K562 (cell line): Measurements from ENCODE around the gene ARSK. TPM values are rescaled to one million over a fixed set of nuclear protein-coding genes. Genes with fewer than 3 reads are reported as not detected.
A peak's percentile ranks its signal among the peaks of the same experiment; 100 is the strongest.

Experiments
- ATAC-seq: fragments of 200-7000 bp; cut with Tn5 transposase; 3 replicates; pipeline ENCODE4 v1.9.1; 2020; ENCODE audit warnings: moderate library complexity
- BruUV-seq: library from RNA; stranded (reverse); fragments of 400-500 nt; replicated peaks from 2 replicates; lab custom pipeline; 2021; lab: Mats Ljungman, UMichigan
- CTCF ChIA-PET: fragments of 300-600 bp; formaldehyde crosslinking; extraction: SDS; loops from one replicate; lab custom pipeline; 2021; ENCODE audit warnings: low intra/inter-chr PET ratio; lab: Yijun Ruan, JAX
- POLR2A ChIA-PET: fragments of 300-600, 350-650 bp; sonication (Branson Sonifier 250); formaldehyde crosslinking; extraction: SDS; loops from one replicate; lab custom pipeline; 2021; ENCODE audit warnings: antibody characterized with exemption, inconsistent platforms; lab: Yijun Ruan, JAX
- DNase-seq, 4 experiments: peaks; one replicate each; pipeline versions ENCODE4 v3.0.0 to v3.0.0-alpha.2; 2011 to 2018; ENCODE audit warnings: low spot score in 3 of 4, mixed read lengths in 3 of 4; ENCODE audit errors: extremely low read depth in 1 of 4
- FAIRE-seq: peaks from 2 replicates; lab custom pipeline; 2011; peaks lifted over from hg19 to GRCh38; lab: Jason Lieb, UNC
- H2AFZ ChIP-seq: 2 replicates; pipeline ENCODE4 v1.6.0; 2011; ENCODE audit warnings: low read depth, low read length, control low read depth, inconsistent platforms
- H3K27ac ChIP-seq: fragments of 200-600 bp; 3 replicates; pipeline ENCODE4 v1.8.0; 2011; ENCODE audit warnings: low read depth, mild to moderate bottlenecking, control low read depth, inconsistent platforms, low read length, moderate library complexity, mixed read lengths; ENCODE audit errors: extremely low read depth
- H3K27me3 ChIP-seq, 2 experiments: fragments of 300-600 bp in 1 of 2; 2 replicates in 1 of 2; 3 replicates in 1 of 2; pipeline versions ENCODE4 v1.6.0 to v1.8.0; 2011; ENCODE audit warnings: inconsistent platforms in 2 of 2, low read length in 2 of 2, mild to moderate bottlenecking in 1 of 2, mixed read lengths in 1 of 2, moderate library complexity in 1 of 2; ENCODE audit not compliant: control insufficient read depth in 2 of 2, insufficient read depth in 2 of 2
- H3K36me3 ChIP-seq: fragments of 300-600 bp; 3 replicates; pipeline ENCODE4 v1.8.0; 2011; ENCODE audit warnings: mild to moderate bottlenecking, low read length, inconsistent platforms; ENCODE audit not compliant: control insufficient read depth, insufficient read depth
- H3K4me1 ChIP-seq, 2 experiments: fragments of 200-600 bp in 1 of 2; replicated peaks in 1 of 2; 2 replicates in 1 of 2; 3 replicates in 1 of 2; pipeline versions ENCODE4 v1.5.1 to v1.8.0; 2011; ENCODE audit warnings: inconsistent platforms in 2 of 2, low read length in 2 of 2, mild to moderate bottlenecking in 1 of 2, mixed read lengths in 1 of 2, moderate library complexity in 1 of 2; ENCODE audit not compliant: control insufficient read depth in 2 of 2, insufficient read depth in 2 of 2
- H3K4me2 ChIP-seq: 2 replicates; pipeline ENCODE4 v1.6.1; 2011; ENCODE audit warnings: low read length, control low read depth, inconsistent platforms, mixed read lengths; ENCODE audit not compliant: insufficient read depth
- H3K4me3 ChIP-seq: fragments of 200-600 bp; sonication (generic), shearing (Covaris generic); 2 replicates; pipeline ENCODE4 v1.5.1; 2016; ENCODE audit warnings: control low read depth, inconsistent platforms
- H3K79me2 ChIP-seq: fragments of 200-600 bp; 3 replicates; pipeline ENCODE4 v1.8.0; 2011; ENCODE audit warnings: low read length, inconsistent platforms; ENCODE audit not compliant: control insufficient read depth, insufficient read depth
- H3K9ac ChIP-seq, 2 experiments: 2 replicates each; pipeline versions ENCODE4 v1.6.0 to v1.6.1; 2011; ENCODE audit warnings: low read depth in 2 of 2, low read length in 2 of 2, control low read depth in 1 of 2, inconsistent platforms in 1 of 2, mild to moderate bottlenecking in 1 of 2, mixed read lengths in 1 of 2; ENCODE audit not compliant: insufficient read depth in 1 of 2
- H3K9me1 ChIP-seq: one replicate; pipeline ENCODE4 v1.6.0; 2011; ENCODE audit warnings: inconsistent platforms, mild to moderate bottlenecking, low read length, moderate library complexity; ENCODE audit not compliant: control insufficient read depth, insufficient read depth
- H3K9me3 ChIP-seq: replicated peaks from 2 replicates; pipeline ENCODE4 v1.5.1; 2011; ENCODE audit warnings: low read depth, low read length, inconsistent platforms; ENCODE audit not compliant: control insufficient read depth, insufficient read depth
- H4K20me1 ChIP-seq: replicated peaks from 2 replicates; pipeline ENCODE4 v1.6.1; 2011; ENCODE audit warnings: low read length, inconsistent platforms, mixed read lengths; ENCODE audit not compliant: control insufficient read depth, insufficient read depth
- BCL6 ChIP-seq: fragments of 250-450 bp; sonication (Bioruptor Pico); IDR thresholded peaks from 2 replicates; pipeline ENCODE4 v1.4.0; 2020
- CHD7 ChIP-seq: fragments of 200-600 bp; sonication (generic); IDR thresholded peaks from one replicate; pipeline ENCODE4 v1.6.1; 2012; ENCODE audit warnings: mild to moderate bottlenecking, low read depth, low read length, inconsistent platforms
- PCBP1 ChIP-seq: fragments of 200-400 bp; formaldehyde crosslinking; IDR thresholded peaks from 2 replicates; pipeline ENCODE4 v1.6.1; 2018; ENCODE audit warnings: mild to moderate bottlenecking, low read depth, low read length; ENCODE audit not compliant: poor library complexity, severe bottlenecking
- POLR2H ChIP-seq: IDR thresholded peaks from 2 replicates; pipeline ENCODE4 v1.6.1; 2016; ENCODE audit warnings: missing genetic modification characterization, low read depth, mild to moderate bottlenecking, control low read depth, missing compliant biosample characterization, moderate library complexity
- ZC3H4 ChIP-seq: sonication (generic); formaldehyde crosslinking; IDR thresholded peaks from 2 replicates; pipeline ENCODE4 v1.9.0; 2021; ENCODE audit warnings: missing genetic modification reagents, borderline replicate concordance
- ZNF239 ChIP-seq: fragments of 250-450 bp; sonication (Bioruptor Pico); IDR thresholded peaks from 2 replicates; pipeline ENCODE4 v1.4.0; 2020; ENCODE audit warnings: mild to moderate bottlenecking
- WGBS: fragments of 100-300 bp; shearing (Covaris generic); methylation state at CpG from one replicate; pipeline ENCODE4 v1.1.6; 2016; ENCODE audit warnings: low coverage, mixed read lengths; ENCODE audit not compliant: insufficient coverage; ENCODE audit errors: missing lambda C conversion rate; 5-methylcytosine and 5-hydroxymethylcytosine counted together
- in situ Hi-C: fragments of 300-500 bp; cut with MboI; formaldehyde crosslinking; loops from 4 replicates; pipeline ENCODE4 v1.15.0; 2018; ENCODE audit warnings: inconsistent platforms, mixed read lengths
- intact Hi-C: fragments of 100-400 bp; cut with micrococcal nuclease; formaldehyde crosslinking; loops from 2 replicates; pipeline ENCODE4 v1.14.2; 2022
- polyA plus RNA-seq, 8 experiments: library from polyadenylated mRNA; depleted of rRNA in 4 of 8; stranded (reverse) in 5 of 8; unstranded in 3 of 8; fragments of >200 nt; fragmentation: Nextera tagmentation in 2 of 8; fragmentation: Illumina TruSeq in 1 of 8; extraction: Ambion mirVana in 2 of 8; extraction: Trizol in 1 of 8; gene quantifications; 2 replicates each; pipeline versions ENCODE4 v1.2.1 to v1.2.3, GENCODE V29; 2011 to 2014; ENCODE audit warnings: inconsistent platforms in 1 of 8, missing spikeins in 1 of 8
- total RNA-seq, 7 experiments: library from RNA; depleted of rRNA in 6 of 7; stranded (reverse); fragments of >200 nt in 6 of 7; fragmentation: Illumina TruSeq in 2 of 7; extraction: Trizol in 2 of 7; gene quantifications; 2 replicates each; pipeline versions ENCODE4 v1.2.1 to v1.2.3, GENCODE V29; 2011 to 2021; ENCODE audit warnings: low replicate concordance in 1 of 7

ARSK gene
- total and polyA plus RNA-seq, 9 of the 15 experiments (the other 6 are each of a cell fraction or from before 2014, with no cell fraction given): 2.7 to 9.4 (median 7.1) TPM

DNA sequence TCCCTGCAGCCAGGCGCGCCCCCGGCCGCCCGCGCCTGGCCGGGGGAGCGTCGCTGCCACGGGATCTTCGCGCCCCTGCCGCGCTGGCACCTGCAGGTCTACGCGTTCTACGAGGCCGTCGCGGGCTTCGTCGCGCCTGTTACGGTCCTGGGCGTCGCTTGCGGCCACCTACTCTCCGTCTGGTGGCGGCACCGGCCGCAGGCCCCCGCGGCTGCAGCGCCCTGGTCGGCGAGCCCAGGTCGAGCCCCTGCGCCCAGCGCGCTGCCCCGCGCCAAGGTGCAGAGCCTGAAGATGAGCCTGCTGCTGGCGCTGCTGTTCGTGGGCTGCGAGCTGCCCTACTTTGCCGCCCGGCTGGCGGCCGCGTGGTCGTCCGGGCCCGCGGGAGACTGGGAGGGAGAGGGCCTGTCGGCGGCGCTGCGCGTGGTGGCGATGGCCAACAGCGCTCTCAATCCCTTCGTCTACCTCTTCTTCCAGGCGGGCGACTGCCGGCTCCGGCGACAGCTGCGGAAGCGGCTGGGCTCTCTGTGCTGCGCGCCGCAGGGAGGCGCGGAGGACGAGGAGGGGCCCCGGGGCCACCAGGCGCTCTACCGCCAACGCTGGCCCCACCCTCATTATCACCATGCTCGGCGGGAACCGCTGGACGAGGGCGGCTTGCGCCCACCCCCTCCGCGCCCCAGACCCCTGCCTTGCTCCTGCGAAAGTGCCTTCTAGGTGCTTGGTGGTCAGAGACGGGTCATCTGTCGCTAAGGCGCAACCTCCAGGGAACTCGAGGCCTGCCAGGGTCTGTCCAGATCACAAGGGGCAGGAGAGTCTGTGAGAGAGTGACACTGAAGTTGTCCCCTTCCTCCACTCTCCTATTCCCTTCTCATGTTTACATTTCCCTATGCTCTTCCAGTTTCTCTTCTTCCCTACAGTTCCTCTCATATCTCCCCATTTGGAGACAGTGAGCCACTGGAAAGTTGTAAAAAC lies 66.3 kb downstream of the ARSK start:
- in situ Hi-C loops: no loop called here
- Histone ChIP-seq H3K36me3 (no peaks in the 10 kb centered on the region), H3K4me3 (no peak overlapping the region), H3K4me1 (no peaks in the 10 kb centered on the region), H3K79me2 (no peaks in the 10 kb centered on the region), H4K20me1 (no peaks in the 10 kb centered on the region), H3K9ac (no peak overlapping the region), H3K9me3 (no peaks in the 10 kb centered on the region), H3K9me1 (no peaks in the 10 kb centered on the region), H3K4me2 (no peak overlapping the region), H3K27ac (no peak overlapping the region), H2AFZ (no peak overlapping the region), H3K27me3 (no peaks in the 10 kb centered on the region)
- DNase-seq (no peak), ATAC-seq (no peak), FAIRE-seq (no peak)
- intact Hi-C loops: no loop called here
- ChIA-PET CTCF (no interaction called here), POLR2A (no interaction called here)
- 88% methylated on average over 26 of the region's 92 CpGs for WGBS
- BruUV-seq: no TSS peak
- TF ChIP-seq ZNF239 (no peak), CHD7 (no peak), PCBP1 (peak; percentile 48), BCL6 (CRISPR knock-in tag) (no peak), ZC3H4 (CRISPR knock-in tag) (no peak), POLR2H (tag) (no peak)
